DMS114 treated with DMSO at 0.1 percent for 48 hours (cell line): ENCODE data around the gene PPP2R5D.

ENCODE experiments used
- DNase-seq: peaks from one replicate; lab custom pipeline; 2025; ENCODE audit not compliant: unreplicated experiment; lab: John Stamatoyannopoulos, UW

PPP2R5D gene

GRCh38 chr6:42963179-42963854 is 21.1 kb upstream of the PPP2R5D start:
- DNase-seq = no peak

GRCh38 chr6:42963855-42964605 is 20.3 kb upstream of the PPP2R5D start:
- peak; percentile 60 for DNase-seq

- DNase-seq = no peak
Measured at GRCh38 chr6:42966571-42966970, 17.8 kb upstream of the PPP2R5D start.

GRCh38 chr6:42967228-42967627 is 17.1 kb upstream of the PPP2R5D start:
- no peak for DNase-seq

- no peak for DNase-seq
Measured at GRCh38 chr6:42968126-42968701, 16.2 kb upstream of the PPP2R5D start.

- DNase-seq = no peak
Measured at GRCh38 chr6:42968783-42969182, 15.6 kb upstream of the PPP2R5D start.

GRCh38 chr6:42969431-42969830 is 14.9 kb upstream of the PPP2R5D start:
- DNase-seq = no peak

GRCh38 chr6:42969934-42970333 is 14.4 kb upstream of the PPP2R5D start:
- DNase-seq = no peak

GRCh38 chr6:42970871-42971612 is 13.3 kb upstream of the PPP2R5D start:
- no peak for DNase-seq

GRCh38 chr6:42971746-42972327 is 12.5 kb upstream of the PPP2R5D start:
- no peak for DNase-seq

GRCh38 chr6:42973926-42974325 is 10.4 kb upstream of the PPP2R5D start:
- no peak for DNase-seq

GRCh38 chr6:42974919-42975505 is 9.4 kb upstream of the PPP2R5D start:
- DNase-seq = no peak

- DNase-seq = no peak
Measured at GRCh38 chr6:42978487-42978838, 5.9 kb upstream of the PPP2R5D start.

GRCh38 chr6:42978839-42979522 is 5.4 kb upstream of the PPP2R5D start, which contains the start of gene PEX6:
Gene PEX6 (minus strand): TSS chr6:42979181. CDS start chr6:42979150, 31 bp downstream.
- DNase-seq = peak; percentile 93

- peak; percentile 64 for DNase-seq
Measured at GRCh38 chr6:42979523-42980177, 4.7 kb upstream of the PPP2R5D start.

GRCh38 chr6:42981836-42982235 is 2.5 kb upstream of the PPP2R5D start:
- DNase-seq = no peak

- DNase-seq = no peak
Measured at GRCh38 chr6:42984924-42985475, 630 bp downstream of the PPP2R5D start.

GRCh38 chr6:42987533-42988451 is 3.4 kb downstream of the PPP2R5D start:
- no peak for DNase-seq
